HCT116 (cell line): ENCODE measurements around the gene CNTFR. TPM values are rescaled to one million over a fixed set of nuclear protein-coding genes. Genes with fewer than 3 reads are reported as not detected.

Source experiments
- ATAC-seq: fragments of 200-7000 bp; cut with Tn5 transposase; 2 replicates; pipeline ENCODE4 v1.9.1; 2020; ENCODE audit warnings: mild to moderate bottlenecking, moderate library complexity
- BruUV-seq: library from RNA; stranded (reverse); fragments of 400-500 nt; replicated peaks from 2 replicates; lab custom pipeline; 2021; lab: Mats Ljungman, UMichigan
- CTCF ChIA-PET: fragments of 300-600 bp; sonication (Branson Sonifier 250); formaldehyde crosslinking; loops from one replicate; lab custom pipeline; 2021; ENCODE audit warnings: antibody characterized with exemption; lab: Charles Lee
- POLR2A ChIA-PET: fragments of 300-600, 350-600 bp; sonication (Branson Sonifier 250); formaldehyde crosslinking; loops from one replicate; lab custom pipeline; 2021; ENCODE audit warnings: antibody characterized with exemption; lab: Charles Lee
- RAD21 ChIA-PET, 2 experiments: fragments of 300-600 bp; sonication (Branson Sonifier 250); formaldehyde crosslinking; loops; one replicate each; lab custom pipeline; 2023; ENCODE audit warnings: low total read pairs in 2 of 2; ENCODE audit not compliant: uncharacterized antibody in 2 of 2, unreplicated experiment in 2 of 2, low non-redundant PET in 1 of 2; lab: Charles Lee
- DNase-seq: peaks from one replicate; pipeline ENCODE4 v3.0.0-alpha.2; 2010; ENCODE audit warnings: low read depth, low spot score
- H2AFZ ChIP-seq: fragments of 200-600 bp; shearing (Covaris generic), sonication (generic); 2 replicates; pipeline ENCODE4 v1.6.1; 2017; ENCODE audit warnings: low read depth, mixed run types, mixed read lengths, antibody characterized with exemption, low read length; ENCODE audit not compliant: poor library complexity, severe bottlenecking
- H3K27ac ChIP-seq: 2 replicates; pipeline ENCODE4 v1.5.1; 2012; ENCODE audit warnings: low read depth, low read length
- H3K27me3 ChIP-seq: fragments of 200-600 bp; sonication (generic); 2 replicates; pipeline ENCODE4 v1.6.1; 2016; ENCODE audit warnings: mixed run types, low read length, mixed read lengths; ENCODE audit not compliant: insufficient read depth
- H3K36me3 ChIP-seq, 2 experiments: fragments of 200-500 bp in 1 of 2; fragments of 200-600 bp in 1 of 2; sonication (Bioruptor generic) in 1 of 2; sonication (generic) in 1 of 2; 2 replicates each; pipeline versions ENCODE4 v1.5.1 to v1.6.1; 2014 to 2016; ENCODE audit warnings: low read length in 2 of 2, inconsistent platforms in 1 of 2, mixed read lengths in 1 of 2, mixed run types in 1 of 2; ENCODE audit not compliant: insufficient read depth in 2 of 2, control insufficient read depth in 1 of 2
- H3K4me1 ChIP-seq, 2 experiments: fragments of 200-600 bp in 1 of 2; sonication (generic) in 1 of 2; 2 replicates each; pipeline versions ENCODE4 v1.5.1 to v1.6.1; 2012 to 2017; ENCODE audit warnings: low read length in 2 of 2, inconsistent platforms in 1 of 2, mild to moderate bottlenecking in 1 of 2, mixed read lengths in 1 of 2, mixed run types in 1 of 2, moderate library complexity in 1 of 2; ENCODE audit not compliant: insufficient read depth in 2 of 2, control insufficient read depth in 1 of 2
- H3K4me2 ChIP-seq: fragments of 200-600 bp; sonication (generic); 2 replicates; pipeline ENCODE4 v1.6.1; 2017; ENCODE audit warnings: mixed run types, low read length, mixed read lengths
- H3K4me3 ChIP-seq, 2 experiments: fragments of 200-600 bp in 1 of 2; sonication (generic) in 1 of 2; replicated peaks in 1 of 2; 2 replicates each; pipeline ENCODE4 v1.5.1; 2011 to 2016; ENCODE audit warnings: low read length in 2 of 2, control low read depth in 1 of 2, low read depth in 1 of 2, mild to moderate bottlenecking in 1 of 2, mixed read lengths in 1 of 2, mixed run types in 1 of 2
- H3K79me2 ChIP-seq: fragments of 200-600 bp; sonication (generic); 2 replicates; pipeline ENCODE4 v1.6.1; 2017; ENCODE audit warnings: mild to moderate bottlenecking, mixed run types, low read length, moderate library complexity, mixed read lengths; ENCODE audit not compliant: insufficient read depth
- H3K9ac ChIP-seq: fragments of 200-600 bp; sonication (generic); 2 replicates; pipeline ENCODE4 v1.6.1; 2016; ENCODE audit warnings: low read length, mixed read lengths
- H3K9me2 ChIP-seq: fragments of 200-600 bp; sonication (generic), shearing (Covaris generic); 2 replicates; pipeline ENCODE4 v1.6.1; 2017; ENCODE audit warnings: mixed run types, mild to moderate bottlenecking, moderate library complexity; ENCODE audit not compliant: insufficient read depth
- H3K9me3 ChIP-seq, 2 experiments: fragments of 200-500 bp in 1 of 2; fragments of 200-600 bp in 1 of 2; sonication (Bioruptor generic) in 1 of 2; sonication (generic) in 1 of 2; 2 replicates each; pipeline ENCODE4 v1.6.1; 2014 to 2017; ENCODE audit warnings: low read length in 2 of 2, mixed read lengths in 2 of 2, inconsistent platforms in 1 of 2, low read depth in 1 of 2, mild to moderate bottlenecking in 1 of 2, mixed run types in 1 of 2, moderate library complexity in 1 of 2; ENCODE audit not compliant: control insufficient read depth in 1 of 2, insufficient read depth in 1 of 2
- H4K20me1 ChIP-seq: fragments of 200-600 bp; sonication (generic), shearing (Covaris generic); 2 replicates; pipeline ENCODE4 v1.6.1; 2017; ENCODE audit warnings: mixed run types, mild to moderate bottlenecking, moderate library complexity; ENCODE audit not compliant: insufficient read depth
- EZH2 ChIP-seq: fragments of 200-600 bp; sonication (generic); IDR thresholded peaks from 2 replicates; pipeline ENCODE4 v1.6.1; 2017; ENCODE audit warnings: antibody characterized with exemption, mixed run types
- POLR2AphosphoS5 ChIP-seq: IDR thresholded peaks from 2 replicates; pipeline ENCODE4 v1.6.1; 2011; ENCODE audit warnings: mild to moderate bottlenecking, low read depth, low read length, moderate library complexity
- SIN3A ChIP-seq: IDR thresholded peaks from 2 replicates; pipeline ENCODE4 v1.6.1; 2012; ENCODE audit warnings: low read depth
- SP1 ChIP-seq: IDR thresholded peaks from 2 replicates; pipeline ENCODE4 v1.6.1; 2012; ENCODE audit warnings: low read depth
- YY1 ChIP-seq: IDR thresholded peaks from 2 replicates; pipeline ENCODE4 v1.6.1; 2011; ENCODE audit warnings: low read length, low read depth, moderate library complexity, mild to moderate bottlenecking; ENCODE audit not compliant: insufficient replicate concordance; ENCODE audit errors: extremely low read depth
- intact Hi-C: fragments of 100-400 bp; cut with micrococcal nuclease; formaldehyde crosslinking; loops from 2 replicates; pipeline ENCODE4 v1.10.0; 2022
- total RNA-seq: library from RNA; stranded (reverse); gene quantifications from one replicate; pipeline ENCODE4 v1.2.1, GENCODE V29; 2021; ENCODE audit not compliant: unreplicated experiment
- TF ChIP-seq, protein P1 (sequence below): IDR thresholded peaks from 2 replicates; pipeline ENCODE4 v1.6.1; 2012; ENCODE audit warnings: low read depth
- TF ChIP-seq, protein P2 (sequence below), 3 experiments: fragments of 200-600 bp in 1 of 3; sonication (generic) in 1 of 3; IDR thresholded peaks in 2 of 3; conservative IDR thresholded peaks in 1 of 3; 2 replicates each; pipeline ENCODE4 v1.5.1; 2012 to 2017; ENCODE audit warnings: low read depth in 2 of 3, low read length in 2 of 3, antibody characterized with exemption in 1 of 3, borderline replicate concordance in 1 of 3, control low read depth in 1 of 3, mild to moderate bottlenecking in 1 of 3, mixed read lengths in 1 of 3, mixed run types in 1 of 3, moderate library complexity in 1 of 3; ENCODE audit not compliant: insufficient read depth in 1 of 3
- TF ChIP-seq, protein P3 (sequence below): IDR thresholded peaks from 2 replicates; pipeline ENCODE4 v1.6.1; 2012
- TF ChIP-seq, protein P4 (sequence below): IDR thresholded peaks from 2 replicates; pipeline ENCODE4 v1.6.1; 2012

Gene CNTFR
- total RNA-seq, 1 experiment from 2014 or later, result not detected

DNA sequence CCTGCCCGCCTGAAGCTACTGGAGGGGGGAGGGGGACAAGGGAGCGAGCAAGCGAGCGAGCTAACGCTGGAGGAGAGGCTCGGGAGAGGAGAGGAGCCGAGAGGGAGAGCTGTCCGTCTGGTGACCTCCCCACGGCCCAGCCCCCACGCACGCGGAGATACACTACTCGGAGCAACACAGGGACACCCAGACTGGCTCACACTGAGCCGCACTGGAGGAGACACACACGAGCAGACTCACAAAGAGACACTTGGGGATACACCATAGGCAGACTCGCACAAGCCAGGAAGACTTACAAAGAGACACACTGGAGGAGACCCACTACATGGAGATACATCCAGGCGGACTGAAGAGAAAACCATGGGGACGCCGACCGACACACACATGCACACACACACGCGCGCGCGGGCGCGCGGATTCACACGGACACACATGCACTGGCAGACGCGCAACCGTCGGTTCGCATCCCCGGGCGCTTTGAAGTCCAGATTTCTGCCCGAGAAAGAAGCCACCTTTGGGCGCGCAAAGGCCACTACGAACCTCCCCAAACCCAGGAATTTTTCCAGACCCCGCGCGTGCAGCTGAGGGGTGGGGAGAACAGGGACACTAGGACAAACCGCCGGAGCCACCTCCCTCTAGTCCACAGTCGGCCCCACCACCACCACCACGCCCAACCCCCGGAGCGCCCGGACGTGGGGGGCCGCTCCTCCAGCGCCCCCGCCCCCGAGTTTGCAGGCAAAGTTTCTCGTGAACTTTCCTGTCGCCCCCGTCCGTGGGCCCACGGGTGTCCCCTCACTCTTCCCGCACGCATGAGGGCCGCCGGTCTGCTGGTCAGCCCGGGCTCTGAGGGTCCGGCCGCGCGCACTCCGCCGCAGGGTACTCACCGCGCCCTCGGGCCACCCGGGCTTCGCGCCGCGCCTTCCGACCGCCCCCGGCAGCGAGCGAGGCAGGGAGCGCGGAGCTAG, 571 bp downstream of the CNTFR start:
- H3K27me3 ChIP-seq, result peaks cover 13% of the 10 kb centered on the region; the same call in 1 of the 2 replicates
- H3K79me2 ChIP-seq, result no peaks in the 10 kb centered on the region
- peaks cover 0 to 8% of the 10 kb centered on the region in 2 experiments; a peak in 2 of 4 replicates for H3K4me1 ChIP-seq
- intact Hi-C loops, result no loop called here
- no peak for ATAC-seq
- H3K9me3 ChIP-seq, result no peaks in the 10 kb centered on the region
- H3K4me2 ChIP-seq, result no peak overlapping the region
- H3K4me3 ChIP-seq, result no peak overlapping the region
- POLR2A ChIA-PET, result no interaction called here
- no peaks in the 10 kb centered on the region for H3K9me2 ChIP-seq
- no peak for DNase-seq
- no peaks in the 10 kb centered on the region for H3K36me3 ChIP-seq
- CTCF ChIA-PET, result no interaction called here
- no peak for TF ChIP-seq EZH2
- TF ChIP-seq, protein P1, sequence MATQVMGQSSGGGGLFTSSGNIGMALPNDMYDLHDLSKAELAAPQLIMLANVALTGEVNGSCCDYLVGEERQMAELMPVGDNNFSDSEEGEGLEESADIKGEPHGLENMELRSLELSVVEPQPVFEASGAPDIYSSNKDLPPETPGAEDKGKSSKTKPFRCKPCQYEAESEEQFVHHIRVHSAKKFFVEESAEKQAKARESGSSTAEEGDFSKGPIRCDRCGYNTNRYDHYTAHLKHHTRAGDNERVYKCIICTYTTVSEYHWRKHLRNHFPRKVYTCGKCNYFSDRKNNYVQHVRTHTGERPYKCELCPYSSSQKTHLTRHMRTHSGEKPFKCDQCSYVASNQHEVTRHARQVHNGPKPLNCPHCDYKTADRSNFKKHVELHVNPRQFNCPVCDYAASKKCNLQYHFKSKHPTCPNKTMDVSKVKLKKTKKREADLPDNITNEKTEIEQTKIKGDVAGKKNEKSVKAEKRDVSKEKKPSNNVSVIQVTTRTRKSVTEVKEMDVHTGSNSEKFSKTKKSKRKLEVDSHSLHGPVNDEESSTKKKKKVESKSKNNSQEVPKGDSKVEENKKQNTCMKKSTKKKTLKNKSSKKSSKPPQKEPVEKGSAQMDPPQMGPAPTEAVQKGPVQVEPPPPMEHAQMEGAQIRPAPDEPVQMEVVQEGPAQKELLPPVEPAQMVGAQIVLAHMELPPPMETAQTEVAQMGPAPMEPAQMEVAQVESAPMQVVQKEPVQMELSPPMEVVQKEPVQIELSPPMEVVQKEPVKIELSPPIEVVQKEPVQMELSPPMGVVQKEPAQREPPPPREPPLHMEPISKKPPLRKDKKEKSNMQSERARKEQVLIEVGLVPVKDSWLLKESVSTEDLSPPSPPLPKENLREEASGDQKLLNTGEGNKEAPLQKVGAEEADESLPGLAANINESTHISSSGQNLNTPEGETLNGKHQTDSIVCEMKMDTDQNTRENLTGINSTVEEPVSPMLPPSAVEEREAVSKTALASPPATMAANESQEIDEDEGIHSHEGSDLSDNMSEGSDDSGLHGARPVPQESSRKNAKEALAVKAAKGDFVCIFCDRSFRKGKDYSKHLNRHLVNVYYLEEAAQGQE, result no peak
- TF ChIP-seq POLR2AphosphoS5, result no peak
- no peak for TF ChIP-seq SP1
- TF ChIP-seq SIN3A, result no peak
- TF ChIP-seq, protein P2, sequence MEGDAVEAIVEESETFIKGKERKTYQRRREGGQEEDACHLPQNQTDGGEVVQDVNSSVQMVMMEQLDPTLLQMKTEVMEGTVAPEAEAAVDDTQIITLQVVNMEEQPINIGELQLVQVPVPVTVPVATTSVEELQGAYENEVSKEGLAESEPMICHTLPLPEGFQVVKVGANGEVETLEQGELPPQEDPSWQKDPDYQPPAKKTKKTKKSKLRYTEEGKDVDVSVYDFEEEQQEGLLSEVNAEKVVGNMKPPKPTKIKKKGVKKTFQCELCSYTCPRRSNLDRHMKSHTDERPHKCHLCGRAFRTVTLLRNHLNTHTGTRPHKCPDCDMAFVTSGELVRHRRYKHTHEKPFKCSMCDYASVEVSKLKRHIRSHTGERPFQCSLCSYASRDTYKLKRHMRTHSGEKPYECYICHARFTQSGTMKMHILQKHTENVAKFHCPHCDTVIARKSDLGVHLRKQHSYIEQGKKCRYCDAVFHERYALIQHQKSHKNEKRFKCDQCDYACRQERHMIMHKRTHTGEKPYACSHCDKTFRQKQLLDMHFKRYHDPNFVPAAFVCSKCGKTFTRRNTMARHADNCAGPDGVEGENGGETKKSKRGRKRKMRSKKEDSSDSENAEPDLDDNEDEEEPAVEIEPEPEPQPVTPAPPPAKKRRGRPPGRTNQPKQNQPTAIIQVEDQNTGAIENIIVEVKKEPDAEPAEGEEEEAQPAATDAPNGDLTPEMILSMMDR (IDR thresholded peaks at IDR 0.05 in 2 of 3, conservative IDR thresholded peaks at IDR 0.05 in 1 of 3; ENCODE audit: borderline replicate concordance in 1 of 3, insufficient read depth in 1 of 3, low read depth in 2 of 3, low read length in 2 of 3), result no peak
- TF ChIP-seq YY1, result no peak
- TF ChIP-seq, protein P3, sequence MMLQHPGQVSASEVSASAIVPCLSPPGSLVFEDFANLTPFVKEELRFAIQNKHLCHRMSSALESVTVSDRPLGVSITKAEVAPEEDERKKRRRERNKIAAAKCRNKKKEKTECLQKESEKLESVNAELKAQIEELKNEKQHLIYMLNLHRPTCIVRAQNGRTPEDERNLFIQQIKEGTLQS, result no peak
- TF ChIP-seq, protein P4, sequence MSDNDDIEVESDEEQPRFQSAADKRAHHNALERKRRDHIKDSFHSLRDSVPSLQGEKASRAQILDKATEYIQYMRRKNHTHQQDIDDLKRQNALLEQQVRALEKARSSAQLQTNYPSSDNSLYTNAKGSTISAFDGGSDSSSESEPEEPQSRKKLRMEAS, result no peak
- no peaks in the 10 kb centered on the region for H4K20me1 ChIP-seq
- H3K9ac ChIP-seq, result no peak overlapping the region
- RAD21 ChIA-PET, result no interaction called here
- H2AFZ ChIP-seq, result no peak overlapping the region
- BruUV-seq, result no TSS peak
- no peak overlapping the region for H3K27ac ChIP-seq
